Calu3 (cell line): ENCODE measurements around the gene GOLGA3. TPM values are rescaled to one million over a fixed set of nuclear protein-coding genes. Genes with fewer than 3 reads are reported as not detected.

Experiments used
- BruUV-seq: library from RNA; stranded (reverse); fragments of 400-500 nt; replicated peaks from 2 replicates; lab custom pipeline; 2021; lab: Mats Ljungman, UMichigan
- CTCF ChIA-PET: fragments of 300-600 bp; sonication (Branson Sonifier 250); formaldehyde crosslinking; loops from one replicate; lab custom pipeline; 2022; ENCODE audit warnings: antibody characterized with exemption; lab: Charles Lee
- DNase-seq: peaks from one replicate; pipeline ENCODE4 v3.0.0; 2022
- H3K27ac Mint-ChIP-seq: one replicate; pipeline ENCODE4 v1.8.0; 2022; ENCODE audit warnings: mixed read lengths; ENCODE audit not compliant: unreplicated experiment
- H3K27me3 Mint-ChIP-seq: one replicate; pipeline ENCODE4 v1.8.0; 2022; ENCODE audit warnings: mixed read lengths; ENCODE audit not compliant: unreplicated experiment
- H3K36me3 Mint-ChIP-seq: one replicate; pipeline ENCODE4 v1.8.0; 2022; ENCODE audit warnings: mild to moderate bottlenecking, moderate library complexity, mixed read lengths; ENCODE audit not compliant: insufficient read depth, unreplicated experiment
- H3K4me1 Mint-ChIP-seq: one replicate; pipeline ENCODE4 v1.8.0; 2022; ENCODE audit warnings: mild to moderate bottlenecking, low read depth, mixed read lengths; ENCODE audit not compliant: unreplicated experiment
- H3K4me3 Mint-ChIP-seq: one replicate; pipeline ENCODE4 v1.8.0; 2022; ENCODE audit warnings: mild to moderate bottlenecking, low read depth, moderate library complexity, mixed read lengths; ENCODE audit not compliant: unreplicated experiment
- H3K9me3 Mint-ChIP-seq: one replicate; pipeline ENCODE4 v1.8.0; 2022; ENCODE audit warnings: low read depth, mixed read lengths; ENCODE audit not compliant: unreplicated experiment
- intact Hi-C: fragments of 100-400 bp; cut with micrococcal nuclease; formaldehyde crosslinking; loops from one replicate; pipeline ENCODE4 v1.10.0; 2022; ENCODE audit not compliant: unreplicated experiment
- total RNA-seq: library from RNA; stranded (reverse); gene quantifications from 2 replicates; pipeline ENCODE4 v1.2.3, GENCODE V29; 2022
- TF ChIP-seq, protein P1 (sequence below): fragments of 200-600 bp; IDR thresholded peaks from one replicate; pipeline ENCODE4 v1.8.0; 2022; ENCODE audit warnings: antibody characterized with exemption; ENCODE audit not compliant: unreplicated experiment

Gene GOLGA3
- total RNA-seq, 1 experiment from 2014 or later: 116 TPM

DNA sequence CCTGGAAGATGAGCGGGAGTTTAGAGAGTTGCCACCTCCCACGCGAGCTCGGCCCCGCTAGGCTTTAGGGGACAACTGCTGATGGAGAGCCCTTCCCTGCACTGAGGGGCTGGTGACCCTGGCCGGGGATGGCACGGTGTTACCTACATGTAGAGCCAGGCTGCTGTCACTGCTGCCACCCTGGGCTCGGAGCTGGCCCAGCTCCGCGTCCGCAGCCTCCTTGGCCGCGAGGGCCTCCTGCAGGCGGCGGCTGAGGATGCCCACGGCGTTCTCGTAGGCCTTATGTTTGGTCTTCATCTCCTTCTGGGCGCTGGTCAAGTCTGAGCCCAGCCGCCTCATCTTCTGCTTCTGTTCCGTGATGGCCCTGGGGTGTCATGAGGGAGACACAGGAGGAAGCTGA is 42.5 kb downstream of the GOLGA3 start:
- no TSS peak for BruUV-seq
- Mint-ChIP-seq H3K4me1 (no peaks in the 10 kb centered on the region), H3K4me3 (no peak overlapping the region), H3K27me3 (no peaks in the 10 kb centered on the region), H3K36me3 (peaks cover 89% of the 10 kb centered on the region), H3K9me3 (no peaks in the 10 kb centered on the region), H3K27ac (no peak overlapping the region)
- TF ChIP-seq, protein P1, sequence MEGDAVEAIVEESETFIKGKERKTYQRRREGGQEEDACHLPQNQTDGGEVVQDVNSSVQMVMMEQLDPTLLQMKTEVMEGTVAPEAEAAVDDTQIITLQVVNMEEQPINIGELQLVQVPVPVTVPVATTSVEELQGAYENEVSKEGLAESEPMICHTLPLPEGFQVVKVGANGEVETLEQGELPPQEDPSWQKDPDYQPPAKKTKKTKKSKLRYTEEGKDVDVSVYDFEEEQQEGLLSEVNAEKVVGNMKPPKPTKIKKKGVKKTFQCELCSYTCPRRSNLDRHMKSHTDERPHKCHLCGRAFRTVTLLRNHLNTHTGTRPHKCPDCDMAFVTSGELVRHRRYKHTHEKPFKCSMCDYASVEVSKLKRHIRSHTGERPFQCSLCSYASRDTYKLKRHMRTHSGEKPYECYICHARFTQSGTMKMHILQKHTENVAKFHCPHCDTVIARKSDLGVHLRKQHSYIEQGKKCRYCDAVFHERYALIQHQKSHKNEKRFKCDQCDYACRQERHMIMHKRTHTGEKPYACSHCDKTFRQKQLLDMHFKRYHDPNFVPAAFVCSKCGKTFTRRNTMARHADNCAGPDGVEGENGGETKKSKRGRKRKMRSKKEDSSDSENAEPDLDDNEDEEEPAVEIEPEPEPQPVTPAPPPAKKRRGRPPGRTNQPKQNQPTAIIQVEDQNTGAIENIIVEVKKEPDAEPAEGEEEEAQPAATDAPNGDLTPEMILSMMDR: no peak
- intact Hi-C loops: no loop called here
- no peak for DNase-seq
- CTCF ChIA-PET: no interaction called here

DNA sequence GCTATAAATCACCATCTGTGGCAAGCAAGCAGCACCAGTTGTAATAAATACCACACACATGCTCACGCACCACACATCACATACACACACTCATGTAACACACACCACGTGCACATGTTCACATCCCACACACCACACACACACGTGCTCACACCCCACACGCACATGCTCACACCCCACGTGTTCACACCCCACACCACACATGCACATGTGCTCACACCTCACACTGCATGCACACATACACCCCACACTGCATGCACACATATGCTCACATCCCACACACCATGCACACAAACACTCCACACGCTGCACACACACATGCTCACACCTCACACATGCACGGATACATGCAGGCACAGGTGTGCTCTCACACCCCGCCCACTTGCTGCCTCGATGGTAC is 44.1 kb downstream of the GOLGA3 start:
- BruUV-seq: no TSS peak
- no peak overlapping the region for H3K27ac Mint-ChIP-seq
- no peaks in the 10 kb centered on the region for H3K9me3 Mint-ChIP-seq
- no peaks in the 10 kb centered on the region for H3K4me1 Mint-ChIP-seq
- H3K27me3 Mint-ChIP-seq: no peaks in the 10 kb centered on the region
- DNase-seq: no peak
- H3K36me3 Mint-ChIP-seq: peaks cover 92% of the 10 kb centered on the region
- intact Hi-C loops: no loop called here
- TF ChIP-seq, protein P1: no peak
- no peak overlapping the region for H3K4me3 Mint-ChIP-seq
- CTCF ChIA-PET: no interaction called here

DNA sequence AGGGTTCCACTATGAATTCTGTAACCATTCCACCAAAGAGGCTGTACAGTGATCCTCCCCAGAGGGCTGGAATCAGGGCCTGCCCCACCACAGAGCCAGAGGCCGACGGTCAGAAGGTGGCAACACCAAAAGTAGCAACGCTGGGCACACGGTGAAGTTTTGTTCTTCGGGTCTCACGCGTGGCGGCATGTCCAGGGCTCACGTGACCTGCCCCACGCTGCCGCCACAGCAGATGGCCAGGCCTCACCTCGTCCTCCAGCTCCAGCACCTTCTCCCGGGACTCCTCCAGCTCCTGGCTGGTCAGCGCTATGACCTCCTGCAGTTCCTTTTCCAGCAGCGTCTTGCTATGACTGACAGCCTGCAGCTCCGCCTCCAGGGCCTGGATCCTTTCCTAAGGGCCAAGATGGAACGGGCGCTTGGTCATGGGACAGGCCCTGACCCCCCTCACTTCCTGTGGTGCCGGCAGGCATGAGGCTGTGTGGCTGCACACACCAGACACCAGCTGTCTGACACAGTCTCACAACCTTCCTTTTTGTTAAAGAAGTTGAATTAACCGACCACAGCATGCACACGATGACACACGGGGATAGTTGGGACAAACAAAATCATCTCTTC is 44.6 kb downstream of the GOLGA3 start:
- Mint-ChIP-seq H3K27me3 (no peaks in the 10 kb centered on the region), H3K27ac (no peak overlapping the region), H3K4me3 (no peak overlapping the region), H3K4me1 (no peaks in the 10 kb centered on the region), H3K36me3 (peaks cover 92% of the 10 kb centered on the region), H3K9me3 (no peaks in the 10 kb centered on the region)
- no peak for DNase-seq
- intact Hi-C loops: no loop called here
- no TSS peak for BruUV-seq
- TF ChIP-seq, protein P1: no peak
- CTCF ChIA-PET: no interaction called here

DNA sequence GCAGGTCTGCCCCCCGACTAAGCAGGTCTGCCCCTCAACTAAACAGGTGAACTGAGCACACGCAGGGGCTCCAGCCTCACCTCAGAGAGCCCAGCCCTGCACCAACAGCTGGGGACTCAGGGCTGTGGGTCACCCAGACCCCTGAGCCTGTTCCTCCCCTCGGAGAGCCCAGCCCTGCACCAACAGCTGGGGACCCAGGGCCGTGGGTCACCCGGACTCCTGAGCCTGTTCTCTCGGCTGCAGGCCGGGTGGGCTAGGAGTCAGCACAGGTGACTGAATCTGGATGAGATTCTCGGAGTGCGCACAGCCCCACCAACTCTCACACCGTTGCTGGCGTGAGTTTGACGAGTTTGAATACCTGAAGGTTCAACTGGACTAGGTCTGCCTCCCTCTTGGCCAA is 46.7 kb downstream of the GOLGA3 start:
- TF ChIP-seq, protein P1: no peak
- intact Hi-C loops: no loop called here
- CTCF ChIA-PET: interaction anchor here (0.7 kb wide), 2 partner anchors 126 to 159 kb away, joined by 3 to 4 read pairs; no protein-coding TSS in a partner anchor
- H3K4me1 Mint-ChIP-seq: no peaks in the 10 kb centered on the region
- BruUV-seq: no TSS peak
- no peaks in the 10 kb centered on the region for H3K27me3 Mint-ChIP-seq
- H3K9me3 Mint-ChIP-seq: no peaks in the 10 kb centered on the region
- H3K27ac Mint-ChIP-seq: no peak overlapping the region
- no peak overlapping the region for H3K4me3 Mint-ChIP-seq
- no peak for DNase-seq
- H3K36me3 Mint-ChIP-seq: peaks cover 89% of the 10 kb centered on the region
